Measurements from ENCODE around the gene SLC30A3.
"Not testable (repeated sequence)": the region's sequence is repeated elsewhere in the genome, so short reads cannot be mapped to it uniquely, and the experiment has no call there.

The SLC30A3 gene

GRCh38 chr2:27282892-27283291, 20.0 kb upstream of the SLC30A3 start:
- FAIRE-seq, result no peak

GRCh38 chr2:27281855-27282559, 19.2 kb upstream of the SLC30A3 start, which contains the start of gene TRIM54:
TSS of gene TRIM54 (plus strand) at chr2:27282429. CDS start at chr2:27282732, 303 bp downstream.
- no peak for FAIRE-seq

- no peak for FAIRE-seq
Observed at GRCh38 chr2:27281442-27281841, 18.6 kb upstream of the SLC30A3 start.

GRCh38 chr2:27280826-27281225, 18.0 kb upstream of the SLC30A3 start:
- FAIRE-seq, result no peak

DNA sequence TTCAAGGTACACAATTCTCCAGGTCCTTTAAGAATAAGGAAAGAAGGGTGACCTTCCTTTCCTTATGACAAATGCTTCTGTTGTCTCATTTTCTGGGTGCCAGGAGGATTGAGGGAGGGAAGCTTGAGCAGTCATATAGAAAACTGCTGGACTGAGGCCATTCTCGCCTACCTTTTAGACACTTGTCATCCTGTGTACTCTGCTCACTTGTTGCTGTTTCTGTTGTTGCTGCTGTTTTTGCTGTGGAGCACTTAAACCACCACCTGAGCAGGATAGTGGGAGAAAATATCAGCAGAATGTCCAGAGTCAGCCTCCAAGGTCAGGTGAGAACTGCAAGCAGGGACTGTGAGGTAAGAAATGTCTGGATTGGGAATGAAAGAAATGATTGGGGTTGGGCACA, 15.2 kb upstream of the SLC30A3 start:
- no peak for FAIRE-seq

GRCh38 chr2:27275211-27276150, 12.6 kb upstream of the SLC30A3 start, which contains the start of gene DNAJC5G:
TSS of gene DNAJC5G (plus strand) at chr2:27275433. CDS start at chr2:27276729, 1,296 bp downstream.
- FAIRE-seq, result no peak

GRCh38 chr2:27272537-27273522, 10.0 kb upstream of the SLC30A3 start:
- not testable (repeated sequence) for FAIRE-seq

DNA sequence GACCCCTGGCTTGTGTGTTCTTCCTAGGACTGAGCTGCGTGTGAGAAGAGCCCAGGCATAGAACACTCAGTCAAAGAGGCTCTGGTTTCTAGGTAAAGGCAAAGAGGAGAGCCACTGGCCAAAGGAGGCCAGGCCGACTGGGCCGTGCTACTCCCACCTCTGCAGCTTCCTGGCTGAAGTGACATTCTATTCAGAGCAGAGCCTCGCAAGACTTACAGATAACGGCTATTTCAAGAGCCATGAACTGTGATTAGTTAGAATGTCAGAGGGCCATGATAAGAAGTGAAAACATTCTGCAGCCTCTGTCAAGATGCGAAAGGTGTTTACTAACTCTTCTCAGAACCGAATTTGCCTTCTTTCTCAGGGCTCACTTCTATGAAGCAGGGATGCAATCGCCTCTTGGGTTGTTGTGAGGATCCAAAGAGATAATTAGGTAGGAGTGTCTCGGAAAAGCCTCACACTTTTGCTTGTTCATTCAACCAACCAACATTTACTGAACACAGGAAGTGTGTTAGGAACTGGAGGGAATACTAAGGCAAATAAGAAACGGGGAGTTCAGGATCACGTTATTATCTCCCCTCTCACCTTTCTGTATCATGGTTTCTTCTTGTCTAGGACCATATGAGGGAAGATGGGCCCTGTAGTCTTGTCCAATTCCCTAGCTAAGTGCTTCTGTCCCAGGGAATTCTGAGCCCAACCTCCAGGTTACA, 8.9 kb upstream of the SLC30A3 start:
- FAIRE-seq, result no peak

DNA sequence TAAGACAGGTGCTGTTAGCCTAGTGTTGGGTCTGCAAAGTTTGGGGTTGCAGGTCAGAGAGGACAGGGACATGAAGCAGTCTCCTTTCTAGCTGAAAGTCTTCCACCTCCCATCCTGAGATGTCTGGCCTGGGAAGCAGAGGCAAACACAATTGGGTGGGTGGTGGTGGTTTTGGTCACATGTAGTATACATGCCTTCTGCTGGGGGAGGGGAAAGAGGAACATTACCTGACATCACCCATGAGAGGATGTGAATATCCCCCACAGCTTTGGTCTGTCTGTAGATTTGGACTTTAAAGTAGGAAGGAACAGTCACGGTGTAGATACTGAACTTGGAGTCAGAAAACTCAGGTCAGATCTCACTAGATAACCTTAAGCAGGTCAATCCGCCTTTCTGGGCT, 7.8 kb upstream of the SLC30A3 start:
- FAIRE-seq, result no peak

DNA sequence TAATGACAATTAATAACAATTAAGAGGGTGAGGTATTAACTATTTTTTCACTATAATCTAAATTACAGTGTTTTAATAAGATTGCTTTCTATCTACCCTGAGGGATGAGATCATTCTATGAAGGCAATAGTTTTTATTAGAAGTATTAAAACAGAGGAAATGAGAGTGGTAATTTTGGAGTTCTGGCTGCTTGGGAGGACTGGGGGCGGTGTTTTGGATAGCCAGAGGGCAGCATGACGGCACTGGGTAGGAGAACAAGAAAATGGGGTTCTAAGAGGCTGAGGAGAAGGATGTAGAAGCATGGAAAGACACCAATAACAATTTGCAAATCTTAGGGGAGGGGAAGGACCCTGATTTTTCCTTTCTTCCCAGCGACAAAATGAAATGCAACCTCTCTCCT, 7.3 kb upstream of the SLC30A3 start:
- no peak for FAIRE-seq

DNA sequence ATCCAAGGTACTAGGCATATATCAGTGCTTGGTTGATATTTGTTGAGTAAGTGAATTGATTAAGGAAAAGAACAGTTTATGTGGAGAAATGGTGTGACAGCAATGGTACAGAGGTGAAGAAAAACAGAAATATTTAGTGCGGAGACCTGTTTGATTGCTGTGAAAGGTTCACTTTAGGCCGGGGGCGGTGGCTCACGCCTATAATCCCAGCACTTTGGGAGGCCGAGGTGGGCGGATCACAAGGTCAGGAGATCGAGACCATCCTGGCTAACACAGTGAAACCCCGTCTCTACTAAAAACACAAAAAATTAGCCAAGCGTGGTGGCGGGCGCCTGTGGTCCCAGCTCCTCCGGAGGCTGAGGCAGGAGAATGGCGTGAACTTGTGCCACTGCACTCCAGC, 5.4 kb upstream of the SLC30A3 start:
- FAIRE-seq, result not testable (repeated sequence)

GRCh38 chr2:27265536-27265870, 2.7 kb upstream of the SLC30A3 start:
- FAIRE-seq, result no peak

DNA sequence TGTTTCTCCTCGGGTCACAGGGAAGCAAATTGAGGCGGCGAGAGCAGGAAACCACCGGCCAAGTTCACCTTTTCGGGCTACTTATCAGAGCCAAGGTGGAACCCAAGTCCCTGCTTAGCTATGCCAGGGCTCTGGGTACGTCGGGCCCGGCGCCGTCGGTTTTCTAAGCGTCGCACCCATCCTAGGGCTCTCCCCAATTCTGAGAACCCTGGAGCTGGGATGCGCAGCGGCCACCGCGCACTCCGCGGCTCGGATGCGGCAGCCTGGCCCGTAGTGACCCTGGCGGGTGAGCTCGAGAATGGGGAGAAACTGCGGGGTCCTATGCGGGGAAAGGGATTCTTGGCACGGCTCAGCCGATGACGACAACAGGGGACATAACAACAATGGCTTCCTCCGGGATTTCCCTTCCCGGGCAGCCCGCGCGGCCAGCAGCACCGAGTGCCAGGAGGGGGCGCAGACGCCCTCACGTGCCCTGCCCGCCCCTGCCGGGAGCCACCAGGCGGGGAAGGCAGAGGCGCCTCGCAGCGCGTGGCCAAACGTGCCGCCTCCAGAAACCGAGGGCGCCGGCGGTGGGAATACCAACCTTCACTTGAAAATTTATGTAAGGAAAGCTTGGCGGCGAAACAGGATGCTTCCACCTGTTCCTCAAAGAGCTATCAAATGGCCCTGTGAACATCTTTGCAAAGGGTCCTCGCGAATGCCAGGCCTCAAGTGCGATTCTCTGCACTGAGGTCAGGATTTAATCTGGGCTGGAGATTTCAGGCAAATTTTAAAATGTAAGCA, 2.1 kb upstream of the SLC30A3 start:
- no peak for FAIRE-seq

DNA sequence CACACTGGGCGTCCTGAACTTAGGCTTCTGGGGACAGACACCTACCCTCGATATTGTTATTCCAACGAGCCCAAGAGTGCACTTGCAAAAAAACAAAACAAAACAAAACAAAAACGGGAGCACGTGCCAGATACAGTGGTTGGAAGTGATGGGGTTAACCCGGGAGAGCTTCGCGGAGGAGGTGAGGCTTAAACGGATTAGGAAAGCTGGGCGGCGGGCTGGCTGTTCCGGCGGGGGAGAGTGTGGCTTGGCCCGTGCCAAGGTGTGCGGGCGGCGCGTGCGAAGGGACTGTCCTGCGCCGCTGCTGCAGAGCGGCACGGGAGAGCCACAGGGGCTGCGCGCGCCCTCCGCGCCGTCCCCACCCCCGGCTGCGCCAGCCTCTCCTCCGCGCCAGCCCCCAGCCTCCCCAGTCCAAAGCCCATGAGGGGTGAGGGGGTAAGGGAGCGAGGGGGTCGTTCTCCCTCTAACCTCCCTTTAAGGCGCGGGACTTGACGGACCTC, 1.5 kb upstream of the SLC30A3 start:
- no peak for FAIRE-seq

- no peak for FAIRE-seq
Observed at GRCh38 chr2:27263287-27264252, 723 bp upstream of the SLC30A3 start.

GRCh38 chr2:27261926-27262298, 935 bp downstream of the SLC30A3 start:
- no peak for FAIRE-seq

GRCh38 chr2:27261241-27261925, 1.5 kb downstream of the SLC30A3 start:
- FAIRE-seq, result no peak

- no peak for FAIRE-seq
Observed at GRCh38 chr2:27258051-27258450, 4.8 kb downstream of the SLC30A3 start.

DNA sequence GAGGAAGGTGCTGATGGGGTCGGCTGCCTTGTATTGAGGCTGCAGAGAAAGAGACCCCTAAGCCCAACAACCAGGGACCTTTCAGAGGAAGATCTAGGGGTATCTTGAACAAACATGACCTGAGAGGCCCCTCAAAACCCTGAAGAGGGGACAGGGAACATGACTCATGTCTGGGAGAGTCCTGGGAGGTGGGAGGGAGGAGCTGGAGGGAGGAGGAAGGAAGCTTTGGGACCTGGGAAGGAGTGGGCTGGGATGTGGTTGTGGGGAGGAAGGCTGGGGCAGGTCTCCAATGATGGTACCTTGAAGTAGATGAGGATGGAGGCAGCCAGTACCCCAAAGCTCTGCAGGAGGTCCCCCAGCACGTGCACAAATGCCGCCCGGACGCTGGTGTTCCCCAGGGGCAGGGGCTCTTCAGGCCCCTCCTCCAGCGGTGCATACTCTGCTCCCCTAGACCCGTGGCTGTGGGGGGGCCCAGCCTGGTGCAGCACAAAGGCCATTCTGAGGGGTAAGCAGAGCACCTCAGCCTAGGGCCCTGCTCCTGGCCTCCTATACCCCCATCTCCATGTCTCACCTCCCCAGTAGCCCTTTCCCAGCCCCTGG, 5.9 kb downstream of the SLC30A3 start:
- no peak for FAIRE-seq
